ENCODE measurements around the gene PRKAR1B.

The PRKAR1B gene

GRCh38 chr7:691361-692045 lies 35.6 kb downstream of the PRKAR1B start:
- DNase-seq (ENCODE audit: low spot score) = no peak

- DNase-seq (ENCODE audit: low spot score) = no peak
Measured at GRCh38 chr7:690478-691360, 36.4 kb downstream of the PRKAR1B start.

- DNase-seq (ENCODE audit: low spot score) = no peak
Measured at GRCh38 chr7:685540-685939, 41.5 kb downstream of the PRKAR1B start.

- DNase-seq (ENCODE audit: low spot score) = no peak
Measured at GRCh38 chr7:684416-684815, 42.7 kb downstream of the PRKAR1B start.

- DNase-seq (ENCODE audit: low spot score) = no peak
Measured at GRCh38 chr7:683526-684205, 43.4 kb downstream of the PRKAR1B start.

GRCh38 chr7:682810-683209 lies 44.3 kb downstream of the PRKAR1B start:
- no peak for DNase-seq (ENCODE audit: low spot score)

GRCh38 chr7:681551-682307 lies 45.4 kb downstream of the PRKAR1B start:
- no peak for DNase-seq (ENCODE audit: low spot score)

- DNase-seq (ENCODE audit: low spot score) = no peak
Measured at GRCh38 chr7:680411-681127, 46.5 kb downstream of the PRKAR1B start.

- no peak for DNase-seq (ENCODE audit: low spot score)
Measured at GRCh38 chr7:676972-677385, 50.1 kb downstream of the PRKAR1B start.

GRCh38 chr7:676246-676971 lies 50.7 kb downstream of the PRKAR1B start:
- no peak for DNase-seq (ENCODE audit: low spot score)

GRCh38 chr7:674454-675410 lies 52.3 kb downstream of the PRKAR1B start:
- no peak for DNase-seq (ENCODE audit: low spot score)

- DNase-seq (ENCODE audit: low spot score) = no peak
Measured at GRCh38 chr7:673681-674453, 53.2 kb downstream of the PRKAR1B start.

- no peak for DNase-seq (ENCODE audit: low spot score)
Measured at GRCh38 chr7:672891-673290, 54.2 kb downstream of the PRKAR1B start.

- DNase-seq (ENCODE audit: low spot score) = no peak
Measured at GRCh38 chr7:671415-672042, 55.6 kb downstream of the PRKAR1B start.

- DNase-seq (ENCODE audit: low spot score) = no peak
Measured at GRCh38 chr7:670501-671390, 56.3 kb downstream of the PRKAR1B start.

GRCh38 chr7:668958-669357 lies 58.1 kb downstream of the PRKAR1B start:
- DNase-seq (ENCODE audit: low spot score) = no peak
